Stimulated activated CD4-positive, alpha-beta T cell treated with anti-CD3 and anti-CD28 coated beads, Interleukin-15, amount 100 ng/mL, for 1 hour (primary cell): Measurements from ENCODE around the gene TAOK3.
"Not testable (repeated sequence)": the region's sequence is repeated elsewhere in the genome, so short reads cannot be mapped to it uniquely, and the experiment has no call there.

Experiments used
- DNase-seq, 2 donors: peaks; one replicate each; pipeline ENCODE4 v3.0.0-alpha.2; 2020; ENCODE audit warnings: low read depth in 1 of 2, low spot score in 1 of 2

The TAOK3 gene

DNA sequence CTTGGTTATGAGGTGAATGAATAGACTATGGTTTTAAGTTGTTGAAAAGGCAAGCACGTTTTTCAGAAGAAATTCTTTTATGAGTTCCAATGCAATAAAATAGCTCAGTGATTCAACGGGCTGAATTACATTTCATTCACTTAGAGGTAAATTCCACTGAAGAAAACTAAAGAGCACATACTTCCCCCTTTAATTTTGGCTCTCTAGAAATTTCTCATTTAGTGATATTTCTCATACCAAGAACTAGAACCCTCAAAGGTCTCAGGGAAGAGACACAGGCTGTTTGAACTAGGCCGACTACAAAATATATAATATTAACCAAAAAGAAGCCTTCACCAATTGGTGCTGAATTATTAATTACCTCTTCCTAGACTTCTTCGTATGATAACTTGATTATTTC, 68.6 kb downstream of the TAOK3 start:
- no peak for DNase-seq

DNA sequence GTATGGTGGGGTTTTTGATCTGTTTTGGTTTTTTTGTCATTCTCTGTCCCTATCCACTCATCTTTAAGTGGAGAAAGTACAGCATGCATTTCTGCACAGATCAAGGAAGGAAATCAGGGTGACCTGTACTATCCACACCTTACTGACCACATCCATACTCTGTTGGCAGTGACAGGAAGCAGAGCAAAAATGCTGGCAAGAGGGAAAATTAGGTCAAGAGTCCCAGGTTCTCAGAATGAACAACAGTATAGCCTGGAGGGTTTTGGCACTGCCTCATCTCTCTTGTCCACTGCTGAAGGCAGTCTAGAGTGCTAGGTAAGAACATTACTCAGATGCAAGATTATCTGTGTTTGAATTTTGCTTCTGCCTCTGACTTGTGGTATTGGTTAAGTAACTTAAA, 70.7 kb downstream of the TAOK3 start:
- DNase-seq = no peak

DNA sequence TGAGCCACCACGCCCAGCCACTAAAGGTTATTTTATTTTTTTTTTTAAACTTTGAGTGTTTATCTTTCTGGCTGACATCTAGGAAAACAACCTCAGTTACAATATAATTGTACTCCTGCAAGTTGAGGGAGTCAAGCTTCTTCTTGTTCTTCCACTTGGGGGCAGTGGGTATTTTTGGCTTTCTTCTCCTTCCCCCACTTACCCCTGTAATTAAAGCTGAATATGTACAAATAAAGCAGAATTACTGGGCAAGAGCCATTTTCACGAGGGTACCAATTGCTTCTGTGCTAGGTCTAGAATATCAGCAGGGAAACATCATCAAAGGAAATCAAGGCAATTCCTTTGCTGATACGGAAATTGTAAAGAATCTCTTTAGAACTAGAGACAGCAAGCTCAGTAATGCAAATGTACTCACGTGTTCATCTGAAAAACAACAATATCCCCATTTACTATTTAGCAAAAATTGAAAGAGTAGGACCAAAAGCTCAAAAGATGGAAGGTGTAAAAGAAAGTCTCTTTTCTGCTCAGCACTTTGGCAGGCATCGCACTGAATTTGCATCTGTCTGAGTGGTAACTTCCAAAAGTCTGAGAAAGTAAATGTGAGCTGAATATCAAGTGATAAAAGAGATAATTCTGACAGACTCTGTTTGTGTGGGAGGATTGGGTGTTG, 72.8 kb downstream of the TAOK3 start:
- no peak for DNase-seq

DNA sequence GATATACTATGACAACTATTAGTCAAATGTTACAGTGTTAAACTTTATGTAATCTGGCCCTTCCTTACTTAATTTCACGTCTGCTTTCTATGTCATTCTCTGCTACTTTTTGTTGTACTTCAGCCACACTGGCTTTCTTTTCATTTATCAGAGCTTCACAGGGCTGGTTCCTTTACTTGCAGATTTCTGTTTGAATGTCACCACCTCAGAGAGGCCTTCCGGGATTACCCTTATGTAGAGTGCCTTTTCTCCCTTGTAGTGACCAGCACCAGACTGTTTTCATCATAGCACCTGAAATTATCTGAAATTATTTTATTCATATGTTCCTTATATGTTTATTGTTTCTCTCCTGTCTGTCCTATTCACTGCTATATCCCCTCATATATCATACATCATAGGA, 75.4 kb downstream of the TAOK3 start:
- DNase-seq = no peak

DNA sequence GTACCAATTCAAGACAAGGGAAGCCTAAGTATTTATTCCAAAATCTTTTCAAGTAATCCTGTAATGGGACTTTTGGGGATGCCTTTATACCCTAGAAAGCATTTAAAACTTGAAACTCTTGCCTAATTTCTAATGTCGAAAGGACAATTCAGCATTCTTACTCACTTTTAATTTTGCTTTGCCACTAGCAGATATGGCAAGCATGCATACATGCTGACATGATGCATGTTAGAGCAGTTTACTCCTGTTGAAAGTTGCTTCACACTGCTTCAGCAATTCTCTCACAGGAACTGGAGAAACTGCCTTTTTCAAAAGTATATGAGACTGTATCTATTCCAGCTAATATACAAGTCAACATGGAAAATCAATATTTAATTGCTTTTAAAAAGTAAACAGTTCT, 79.9 kb downstream of the TAOK3 start:
- no peak for DNase-seq

DNA sequence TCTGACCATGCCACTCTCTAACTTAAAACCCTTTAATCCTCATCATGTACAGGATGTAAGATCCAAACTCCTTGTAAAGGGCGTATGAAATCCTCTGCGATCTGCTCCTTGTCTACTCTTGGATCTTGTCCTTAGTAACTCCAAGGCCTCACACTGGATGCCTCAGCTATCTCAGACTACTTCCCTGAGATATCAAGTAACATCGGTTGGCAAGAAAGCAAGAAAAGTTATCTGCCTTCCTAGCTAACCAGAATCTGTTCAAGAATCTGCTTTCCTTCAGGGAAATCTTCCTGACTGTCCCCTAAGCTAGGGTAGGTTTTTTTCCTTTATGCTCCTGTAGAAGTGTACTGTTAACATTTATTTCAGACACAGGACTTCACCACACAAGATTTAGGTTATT, 82.6 kb downstream of the TAOK3 start:
- no peak for DNase-seq

DNA sequence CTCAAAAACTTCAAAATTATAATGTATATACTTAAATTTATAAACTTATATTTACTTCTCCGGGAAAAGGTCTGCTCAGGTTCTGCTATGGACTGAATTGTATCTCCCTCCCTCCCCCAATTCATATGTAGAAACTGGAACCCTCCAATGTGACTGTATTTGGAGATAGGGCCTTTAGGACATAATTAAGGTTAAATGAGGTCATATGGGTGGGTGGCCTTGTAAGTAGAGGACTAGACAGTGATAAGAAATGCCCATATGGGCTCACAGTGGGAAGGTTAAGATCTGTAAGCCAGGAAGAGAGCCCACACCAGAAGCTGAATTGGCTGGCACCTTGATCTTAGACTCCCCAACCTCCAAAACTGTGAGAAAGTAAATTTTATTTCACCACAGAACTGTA, 84.5 kb downstream of the TAOK3 start:
- DNase-seq = no peak

DNA sequence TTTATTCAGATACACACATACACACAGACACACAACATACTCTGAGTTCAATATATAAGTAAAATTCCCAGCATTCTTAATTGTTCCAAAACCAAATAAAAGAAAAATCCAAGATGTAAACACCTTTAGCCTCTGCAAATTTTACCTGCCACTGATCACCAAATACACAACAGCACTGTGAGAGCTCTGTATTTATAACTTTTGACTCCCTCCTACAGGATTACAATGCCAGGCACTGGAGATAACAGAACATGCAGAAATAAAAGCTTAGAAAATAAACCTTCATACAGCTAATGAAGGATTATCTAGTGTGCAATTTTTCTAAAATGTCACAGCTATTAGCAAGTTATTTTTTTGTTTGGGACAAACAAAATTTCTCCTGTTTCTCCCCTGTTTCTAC, 85.0 kb downstream of the TAOK3 start:
- DNase-seq = no peak

DNA sequence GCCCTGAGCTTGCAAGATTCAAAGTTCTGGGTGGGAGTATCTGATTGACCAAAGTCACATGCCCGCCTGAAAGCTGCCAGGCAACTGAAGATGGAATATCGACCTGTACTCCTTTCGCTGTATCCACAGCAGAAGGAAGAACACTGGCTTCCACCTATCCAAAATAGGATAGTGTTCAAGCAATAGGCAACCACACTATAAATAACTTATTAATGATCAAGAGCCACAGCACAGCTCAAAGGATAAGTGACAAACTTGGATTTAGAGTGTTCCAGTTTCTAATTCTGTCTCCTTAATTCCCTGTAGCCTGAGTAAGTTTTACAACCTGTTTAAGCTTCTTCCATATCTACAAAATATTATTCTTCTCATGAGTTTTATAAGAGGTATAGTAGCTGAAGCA, 89.9 kb downstream of the TAOK3 start:
- no peak for DNase-seq

DNA sequence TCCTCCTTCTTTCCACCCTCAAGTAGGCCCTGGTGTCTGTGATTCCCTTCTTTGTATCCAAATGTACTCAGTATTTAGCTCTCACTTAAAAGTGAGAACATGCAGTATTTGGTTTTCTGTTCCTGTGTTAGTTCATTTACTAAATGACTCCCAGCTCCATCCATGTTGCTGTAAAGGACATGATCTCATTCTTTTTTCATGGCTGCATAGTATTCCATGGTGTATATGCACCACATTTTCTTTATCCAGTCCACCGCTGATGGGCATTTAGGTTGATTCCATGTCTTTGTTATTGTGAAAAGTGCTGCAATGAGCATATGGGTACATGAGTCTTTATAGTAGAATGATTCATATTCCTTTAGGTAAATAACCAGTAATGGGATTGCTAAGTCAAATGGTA, 94.4 kb downstream of the TAOK3 start:
- not testable (repeated sequence) for DNase-seq

DNA sequence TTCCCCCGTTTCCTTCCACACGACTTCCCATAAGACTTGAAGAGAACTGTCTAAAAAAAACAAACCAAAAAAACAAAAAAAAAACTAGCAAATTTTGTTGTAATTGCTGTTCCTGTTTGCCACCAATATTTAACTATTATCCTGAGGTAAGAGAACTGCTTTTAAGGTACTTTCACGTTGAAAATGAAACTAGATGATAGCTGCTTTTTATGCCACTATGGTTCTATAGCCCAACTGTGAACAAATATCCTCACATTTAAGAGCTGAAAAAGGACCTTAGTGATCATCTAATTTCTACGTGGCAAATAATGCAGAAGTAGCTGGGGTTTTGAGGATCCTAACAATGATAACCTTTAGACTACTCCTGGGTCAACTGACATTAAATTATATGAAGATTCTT, 98.6 kb downstream of the TAOK3 start:
- no peak for DNase-seq

DNA sequence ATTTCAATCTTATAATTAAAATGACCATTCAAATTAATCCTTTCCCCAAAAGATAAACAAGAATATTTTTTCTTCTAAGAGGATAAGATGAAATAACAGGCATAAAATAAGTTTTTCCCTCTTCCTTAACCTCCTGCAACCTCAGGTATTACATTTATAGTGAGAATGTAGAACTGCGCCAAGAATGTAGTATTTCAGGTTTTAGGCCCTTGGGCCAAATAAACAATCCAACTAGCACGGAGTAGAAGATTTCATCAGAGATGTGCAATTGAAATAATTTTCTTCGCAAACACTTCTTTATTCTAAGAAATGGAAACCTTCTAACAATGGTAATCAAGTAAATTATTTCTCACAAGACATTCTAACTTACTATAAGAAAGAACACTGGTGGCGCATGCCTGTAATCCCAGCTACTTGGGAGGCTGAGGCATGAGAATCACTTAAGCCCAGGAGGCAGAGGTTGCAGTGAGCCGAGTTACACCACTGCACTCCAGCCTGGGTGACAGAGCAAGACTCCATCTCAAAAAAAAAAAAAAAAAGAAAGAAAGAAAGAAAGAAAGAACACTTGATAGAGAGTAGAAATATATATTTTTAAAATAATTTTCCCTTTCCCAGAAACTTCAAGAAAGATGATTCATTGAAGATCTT, 100.8 kb downstream of the TAOK3 start:
- no peak for DNase-seq

DNA sequence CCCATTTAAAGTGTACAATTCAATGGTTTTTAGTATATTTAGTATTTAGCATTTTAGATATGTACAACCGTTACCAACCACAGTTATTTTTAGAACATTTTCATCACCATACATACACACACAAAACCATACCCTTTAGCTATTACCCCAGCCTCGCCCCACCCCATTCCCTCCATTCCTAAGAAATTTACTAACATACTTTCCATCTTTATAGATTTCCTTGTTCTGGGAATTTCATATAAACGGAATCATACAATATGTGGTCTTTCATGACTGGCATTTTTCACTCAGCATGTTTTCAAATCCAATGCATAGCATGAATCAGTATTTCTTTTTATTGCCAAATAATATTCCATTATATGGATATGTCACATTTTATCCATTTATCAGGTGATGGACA, 101.5 kb downstream of the TAOK3 start:
- DNase-seq = no peak

DNA sequence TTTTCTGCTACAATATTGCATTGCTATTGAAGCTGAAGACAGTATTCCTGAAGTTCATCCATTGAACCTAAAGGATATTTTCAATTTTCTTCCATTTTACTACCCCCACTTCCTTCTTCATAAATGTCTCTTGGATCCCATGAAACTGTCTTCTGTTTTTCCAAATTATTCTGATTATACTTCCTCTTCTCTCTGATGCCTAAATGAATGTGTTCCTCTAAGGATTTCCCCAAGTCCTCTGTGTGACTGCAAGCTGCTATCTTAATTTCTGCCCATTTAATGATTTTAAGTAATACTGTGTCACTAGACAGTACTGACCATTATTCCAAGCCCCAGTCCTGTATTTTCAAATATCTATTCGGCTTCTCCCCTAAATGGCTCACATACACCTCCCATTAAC, 102.9 kb downstream of the TAOK3 start:
- no peak for DNase-seq

DNA sequence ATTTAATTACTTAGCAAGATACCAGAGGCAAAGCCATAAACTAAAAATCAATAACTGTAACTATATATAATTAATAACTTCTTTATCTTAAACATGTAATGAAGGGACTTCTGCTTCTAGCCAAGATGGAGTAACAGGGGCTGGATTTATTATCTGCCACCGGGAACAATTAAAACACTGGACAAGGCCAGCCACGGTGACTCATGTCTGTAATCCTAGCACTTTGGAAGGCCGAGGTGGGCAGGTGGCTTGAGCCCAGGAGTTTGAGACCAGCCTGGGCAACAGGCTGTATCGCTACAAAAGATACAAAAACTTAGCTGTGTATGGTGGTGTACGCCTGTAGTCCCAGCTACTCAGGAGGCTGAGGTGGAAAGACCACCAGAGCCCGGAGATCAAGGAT, 113.6 kb downstream of the TAOK3 start:
- DNase-seq = no peak

DNA sequence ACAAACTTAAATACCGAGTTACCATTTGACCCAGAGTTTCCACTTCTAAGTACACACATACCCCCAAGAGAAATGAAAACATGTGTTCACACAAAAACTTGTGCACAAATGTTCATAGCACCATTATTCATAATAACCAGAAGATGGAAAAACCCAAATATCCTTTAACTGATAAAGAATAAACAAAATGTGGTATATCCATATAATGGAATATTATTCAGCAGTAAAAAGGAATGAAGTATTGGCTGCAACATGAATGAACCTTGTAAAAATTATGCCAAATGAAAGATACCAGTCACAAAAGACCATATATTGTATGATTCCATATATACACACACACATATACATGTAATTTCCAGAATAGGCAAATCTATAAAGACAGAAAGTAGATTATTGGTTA, 116.4 kb downstream of the TAOK3 start:
- no peak for DNase-seq

DNA sequence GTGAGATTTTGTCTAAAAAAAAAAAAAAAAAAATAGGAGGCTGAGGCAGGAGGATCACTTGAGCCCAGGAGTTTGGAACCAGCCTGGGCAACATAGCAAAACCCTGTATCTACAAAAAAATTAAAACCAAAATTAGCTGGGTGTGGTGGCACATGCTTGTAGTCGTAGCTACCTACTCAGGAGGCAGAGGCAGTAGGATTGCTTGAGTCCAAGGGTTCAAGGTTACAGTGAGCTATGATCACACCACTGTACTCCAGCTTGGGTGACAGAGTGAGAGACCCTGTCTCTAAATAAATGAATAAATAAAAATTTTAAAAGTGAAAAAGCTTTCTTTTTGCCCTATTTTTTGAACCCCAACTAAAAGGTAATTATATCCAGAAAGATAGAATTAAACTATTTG, 123.2 kb downstream of the TAOK3 start:
- DNase-seq = no peak

DNA sequence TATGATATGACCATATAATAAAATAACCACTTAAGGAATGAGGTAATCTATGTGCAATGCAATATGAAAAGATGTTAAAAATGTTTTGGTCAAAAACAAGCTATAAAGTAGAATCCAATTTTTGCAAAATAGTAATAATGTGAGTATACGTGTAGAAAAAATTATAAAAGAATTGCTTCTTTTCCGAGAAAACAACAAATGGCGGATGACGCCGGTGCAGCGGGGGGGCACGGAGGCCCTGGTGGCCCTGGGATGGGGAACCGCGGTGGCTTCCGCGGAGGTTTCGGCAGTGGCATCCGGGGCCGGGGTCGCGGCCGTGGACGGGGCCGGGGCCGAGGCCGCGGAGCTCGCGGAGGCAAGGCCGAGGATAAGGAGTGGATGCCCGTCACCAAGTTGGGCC, 126.8 kb downstream of the TAOK3 start:
- not testable (repeated sequence) for DNase-seq

DNA sequence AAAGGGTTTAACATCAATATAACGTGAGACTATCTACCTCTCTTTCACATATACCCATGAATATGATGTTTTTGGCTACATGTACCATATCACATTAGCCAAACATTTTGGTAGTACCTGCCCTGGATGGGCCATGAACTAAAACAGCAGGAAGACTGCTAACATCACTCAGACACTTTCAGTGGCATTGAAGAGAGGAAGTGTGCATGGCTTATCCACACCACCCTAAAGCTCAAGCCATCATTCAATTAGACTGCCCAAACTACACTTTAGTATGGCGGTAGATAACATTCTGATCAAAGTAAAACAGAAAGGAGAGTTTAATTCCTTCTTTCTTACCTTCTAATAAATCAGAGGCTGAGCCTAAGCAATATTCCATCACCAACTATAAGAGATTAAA, 133.8 kb downstream of the TAOK3 start:
- no peak for DNase-seq

DNA sequence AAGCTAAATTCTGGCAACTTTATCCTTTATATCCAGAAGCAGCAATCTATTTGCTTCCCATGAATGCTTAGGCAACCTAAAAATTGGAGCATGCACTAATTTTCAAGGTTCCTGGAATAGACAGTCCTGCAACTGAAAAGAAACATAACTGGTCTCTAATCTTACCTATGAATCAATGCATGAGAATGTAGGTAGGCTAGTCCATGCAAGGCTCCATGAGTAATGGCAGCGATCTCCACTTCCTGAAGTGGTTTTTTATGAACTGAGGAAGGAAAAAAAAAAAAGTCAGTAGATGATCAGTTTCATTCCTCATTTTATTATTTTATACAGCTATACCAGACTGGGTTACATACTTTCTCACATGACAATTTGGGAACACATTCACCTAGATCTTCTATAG, 134.8 kb downstream of the TAOK3 start:
- DNase-seq = no peak

DNA sequence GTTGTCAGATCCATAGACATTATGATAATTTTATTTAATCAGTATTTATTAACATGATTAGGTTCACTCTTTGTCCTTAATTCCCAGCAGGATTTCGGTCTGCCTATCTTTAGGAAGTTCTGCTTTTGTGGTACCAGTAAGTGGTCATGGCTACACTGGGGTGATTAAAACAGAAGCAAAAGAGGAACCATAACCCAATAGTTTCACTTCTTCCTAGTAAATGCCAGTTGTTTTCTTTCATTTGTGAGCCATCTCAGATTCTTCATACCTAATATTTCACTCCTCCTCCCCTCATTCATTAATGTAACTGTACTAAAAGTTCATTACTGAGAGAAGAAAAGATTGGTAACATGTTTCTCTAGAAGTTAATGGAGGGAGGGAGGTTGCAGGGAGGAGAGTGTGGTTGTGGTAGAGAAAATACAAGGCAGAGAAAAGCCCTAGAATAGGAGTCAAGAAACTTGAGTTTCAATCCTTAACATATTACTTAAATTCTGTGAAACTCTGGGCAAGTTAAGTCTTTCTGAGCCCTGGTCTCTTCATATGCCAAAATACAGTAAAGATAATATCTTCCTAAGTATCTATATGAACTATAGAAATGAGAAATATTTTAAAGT, 135.5 kb downstream of the TAOK3 start:
- no peak for DNase-seq

DNA sequence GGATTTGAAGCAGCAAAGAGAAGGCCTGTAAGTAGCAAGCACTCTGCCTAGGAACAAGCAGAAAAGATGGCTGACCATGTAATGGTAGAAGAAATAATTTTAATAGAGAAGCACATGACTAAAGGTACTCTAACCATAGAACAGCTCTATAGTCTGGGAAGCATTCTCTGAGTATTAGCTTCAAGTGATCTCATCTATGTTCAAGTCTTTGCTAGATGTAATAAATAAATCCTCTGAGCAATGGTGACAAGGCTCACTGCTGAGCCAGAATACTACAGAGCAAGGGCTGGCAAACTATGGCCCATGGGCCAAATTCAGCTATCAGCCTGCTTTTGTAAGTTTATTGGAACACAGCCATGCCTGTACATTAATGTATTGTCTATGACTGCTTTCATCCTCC, 152.0 kb downstream of the TAOK3 start:
- DNase-seq = no peak

DNA sequence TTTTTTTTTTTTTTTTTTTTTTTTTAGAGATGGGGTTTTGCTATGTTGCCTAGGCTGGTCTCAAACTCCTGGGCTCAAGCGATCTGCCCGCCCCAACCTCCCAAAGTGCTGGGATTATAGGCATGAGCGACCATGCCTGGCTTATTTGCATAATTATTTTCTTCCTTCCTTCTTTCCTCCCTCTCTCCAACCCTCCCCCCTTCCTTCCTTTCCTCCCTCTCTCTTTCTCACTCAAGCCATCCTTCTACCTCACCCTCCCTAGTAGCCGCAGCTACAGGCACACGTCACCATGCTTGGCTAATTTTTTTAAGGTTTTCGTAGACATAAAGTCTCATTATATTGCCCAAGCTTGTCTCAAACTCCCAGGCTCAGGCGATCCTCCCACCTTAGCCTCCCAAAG, 152.9 kb downstream of the TAOK3 start:
- no peak for DNase-seq
